ENCODE results near the gene SERPINB4.

- TF ChIP-seq, protein P1, sequence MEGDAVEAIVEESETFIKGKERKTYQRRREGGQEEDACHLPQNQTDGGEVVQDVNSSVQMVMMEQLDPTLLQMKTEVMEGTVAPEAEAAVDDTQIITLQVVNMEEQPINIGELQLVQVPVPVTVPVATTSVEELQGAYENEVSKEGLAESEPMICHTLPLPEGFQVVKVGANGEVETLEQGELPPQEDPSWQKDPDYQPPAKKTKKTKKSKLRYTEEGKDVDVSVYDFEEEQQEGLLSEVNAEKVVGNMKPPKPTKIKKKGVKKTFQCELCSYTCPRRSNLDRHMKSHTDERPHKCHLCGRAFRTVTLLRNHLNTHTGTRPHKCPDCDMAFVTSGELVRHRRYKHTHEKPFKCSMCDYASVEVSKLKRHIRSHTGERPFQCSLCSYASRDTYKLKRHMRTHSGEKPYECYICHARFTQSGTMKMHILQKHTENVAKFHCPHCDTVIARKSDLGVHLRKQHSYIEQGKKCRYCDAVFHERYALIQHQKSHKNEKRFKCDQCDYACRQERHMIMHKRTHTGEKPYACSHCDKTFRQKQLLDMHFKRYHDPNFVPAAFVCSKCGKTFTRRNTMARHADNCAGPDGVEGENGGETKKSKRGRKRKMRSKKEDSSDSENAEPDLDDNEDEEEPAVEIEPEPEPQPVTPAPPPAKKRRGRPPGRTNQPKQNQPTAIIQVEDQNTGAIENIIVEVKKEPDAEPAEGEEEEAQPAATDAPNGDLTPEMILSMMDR (IDR thresholded peaks at IDR 0.05), result no peak
- TF ChIP-seq POLR2A (IDR thresholded peaks at IDR 0.05), result no peak
Observed at GRCh38 chr18:63637703-63638102, 6.4 kb downstream of the SERPINB4 start.
